HG03159 (cell line): ENCODE data around the gene MARCHF9.
"Not testable (repeated sequence)": the region's sequence is repeated elsewhere in the genome, so short reads cannot be mapped to it uniquely, and the experiment has no call there.

Source experiments
- ATAC-seq: cut with Tn5 transposase; IDR thresholded peaks from one replicate; pipeline ENCODE4 v1.9.1; 2021; ENCODE audit warnings: mild to moderate bottlenecking, moderate library complexity; ENCODE audit not compliant: unreplicated experiment

MARCHF9 gene

GRCh38 chr12:57766464-57767304, 11.8 kb downstream of the MARCHF9 start, which contains the start of gene CYP27B1:
Gene CYP27B1 (minus strand): TSS chr12:57767078. CDS start chr12:57767041, 37 bp downstream.
- no peak for ATAC-seq

GRCh38 chr12:57767305-57767698, 12.4 kb downstream of the MARCHF9 start:
- no peak for ATAC-seq

- no peak for ATAC-seq
Observed at GRCh38 chr12:57767876-57768275, 13.0 kb downstream of the MARCHF9 start.

GRCh38 chr12:57769594-57769993, 14.7 kb downstream of the MARCHF9 start:
- no peak for ATAC-seq

GRCh38 chr12:57770734-57771133, 15.8 kb downstream of the MARCHF9 start:
- ATAC-seq, result no peak

GRCh38 chr12:57771236-57771872, 16.5 kb downstream of the MARCHF9 start:
- peak; percentile 68 for ATAC-seq

- ATAC-seq, result peak; percentile 85
Observed at GRCh38 chr12:57771873-57772428, 17.0 kb downstream of the MARCHF9 start, which contains the start of gene METTL1. Gene METTL1 (minus strand): TSS chr12:57772105. CDS start chr12:57772083, 22 bp downstream.

- peak; percentile 3 for ATAC-seq
Observed at GRCh38 chr12:57772429-57773322, 17.8 kb downstream of the MARCHF9 start, which contains the start of gene EEF1AKMT3. Gene EEF1AKMT3 (plus strand): TSS chr12:57772614. CDS start chr12:57772725, 111 bp downstream.

- ATAC-seq, result not testable (repeated sequence)
Observed at GRCh38 chr12:57774634-57775033, 19.7 kb downstream of the MARCHF9 start.

- ATAC-seq, result no peak
Observed at GRCh38 chr12:57775044-57775443, 20.1 kb downstream of the MARCHF9 start.

GRCh38 chr12:57775563-57776246, 20.8 kb downstream of the MARCHF9 start:
- ATAC-seq, result no peak

GRCh38 chr12:57776247-57776587, 21.3 kb downstream of the MARCHF9 start:
- ATAC-seq, result no peak

GRCh38 chr12:57777367-57777766, 22.5 kb downstream of the MARCHF9 start:
- ATAC-seq, result no peak

- ATAC-seq, result no peak
Observed at GRCh38 chr12:57777911-57778310, 23.0 kb downstream of the MARCHF9 start.

- ATAC-seq, result no peak
Observed at GRCh38 chr12:57779736-57780135, 24.8 kb downstream of the MARCHF9 start.

- ATAC-seq, result no peak
Observed at GRCh38 chr12:57780284-57780897, 25.5 kb downstream of the MARCHF9 start.

GRCh38 chr12:57781244-57781643, 26.3 kb downstream of the MARCHF9 start:
- ATAC-seq, result no peak

- no peak for ATAC-seq
Observed at GRCh38 chr12:57781801-57782200, 26.9 kb downstream of the MARCHF9 start.

GRCh38 chr12:57782243-57782607, 27.3 kb downstream of the MARCHF9 start:
- ATAC-seq, result peak; percentile 11
